ENCODE data around the gene FCN1.

DNA sequence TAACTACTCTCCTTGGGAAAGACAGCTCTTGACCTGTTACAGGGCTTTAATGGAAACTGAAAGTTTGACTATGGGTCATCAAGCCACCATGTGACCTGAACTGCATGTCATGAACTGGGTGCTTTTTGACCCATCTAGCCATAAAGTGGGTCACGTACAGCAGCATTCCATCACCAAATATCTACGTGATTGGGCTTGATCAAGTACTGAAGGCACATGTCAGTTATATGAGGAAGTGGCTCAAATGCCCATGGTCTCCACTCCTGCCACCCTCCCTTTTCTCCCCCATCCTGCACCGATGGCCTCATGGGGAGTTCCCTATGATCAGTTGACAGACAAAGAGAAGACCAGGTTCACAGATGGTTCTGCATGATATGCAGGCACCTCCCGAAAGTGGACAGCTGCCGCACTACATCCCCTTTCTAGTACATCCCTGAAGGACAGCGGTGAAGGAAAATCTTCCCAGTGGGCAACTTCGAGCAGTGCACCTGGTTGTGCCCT, 7.3 kb upstream of the FCN1 start:
- TF ChIP-seq EZH2phosphoT487 (IDR thresholded peaks at IDR 0.05; ENCODE audit: low read depth, severe bottlenecking, unreplicated experiment) (no peak), CTCF (IDR thresholded peaks at IDR 0.05; ENCODE audit: poor library complexity) (no peak), EZH2 (IDR thresholded peaks at IDR 0.05; ENCODE audit: borderline replicate concordance) (no peak)
